Caco-2 (cell line): ENCODE measurements around the gene ACE. TPM values are rescaled to one million over a fixed set of nuclear protein-coding genes. Genes with fewer than 3 reads are reported as not detected.

Source experiments
- Bru-seq: library from RNA; stranded (reverse); fragments of 400-500 nt; gene quantifications from one replicate; lab custom pipeline; 2021; lab: Mats Ljungman, UMichigan
- BruChase-seq, 2 experiments: library from RNA; stranded (reverse); fragments of 400-500 nt; gene quantifications; one replicate each; lab custom pipeline; 2021; lab: Mats Ljungman, UMichigan
- BruUV-seq: library from RNA; stranded (reverse); fragments of 400-500 nt; replicated peaks from 2 replicates; lab custom pipeline; 2021; lab: Mats Ljungman, UMichigan
- CTCF ChIA-PET: fragments of 300-600 bp; sonication (Branson Sonifier 250); formaldehyde crosslinking; loops from one replicate; lab custom pipeline; 2022; ENCODE audit warnings: antibody characterized with exemption; lab: Charles Lee
- POLR2A ChIA-PET: fragments of 300-600 bp; sonication (Branson Sonifier 250); formaldehyde crosslinking; loops from one replicate; lab custom pipeline; 2022; ENCODE audit warnings: antibody characterized with exemption; lab: Charles Lee
- DNase-seq, 2 experiments: peaks; one replicate each; pipeline versions ENCODE4 v3.0.0 to v3.0.0-alpha.2; 2020 to 2022
- H3K27me3 ChIP-seq: replicated peaks from 2 replicates; pipeline ENCODE4 v1.6.0; 2011; ENCODE audit warnings: low read length; ENCODE audit not compliant: control insufficient read depth, insufficient read depth
- H3K36me3 ChIP-seq: 2 replicates; pipeline ENCODE4 v1.5.1; 2011; ENCODE audit warnings: low read length; ENCODE audit not compliant: control insufficient read depth, insufficient read depth
- H3K4me1 ChIP-seq: fragments of 250-450 bp; sonication (Bioruptor Pico); 2 replicates; pipeline ENCODE4 v1.5.1; 2020; ENCODE audit warnings: mild to moderate bottlenecking
- H3K4me3 ChIP-seq: 2 replicates; pipeline ENCODE4 v1.5.1; 2011; ENCODE audit warnings: low read depth, mild to moderate bottlenecking, control low read depth, low read length
- H3K9me3 ChIP-seq: fragments of 250-450 bp; sonication (Bioruptor Pico); 2 replicates; pipeline ENCODE4 v1.5.1; 2020; ENCODE audit warnings: mild to moderate bottlenecking, moderate library complexity
- H3K27ac Mint-ChIP-seq: one replicate; pipeline ENCODE4 v1.8.0; 2022; ENCODE audit warnings: mixed read lengths; ENCODE audit not compliant: unreplicated experiment
- H3K27me3 Mint-ChIP-seq: one replicate; pipeline ENCODE4 v1.8.0; 2022; ENCODE audit warnings: mixed read lengths; ENCODE audit not compliant: insufficient read depth, unreplicated experiment
- H3K36me3 Mint-ChIP-seq: one replicate; pipeline ENCODE4 v1.8.0; 2022; ENCODE audit warnings: mild to moderate bottlenecking, mixed read lengths; ENCODE audit not compliant: insufficient read depth, unreplicated experiment
- H3K4me1 Mint-ChIP-seq: one replicate; pipeline ENCODE4 v1.8.0; 2022; ENCODE audit warnings: low read depth, mixed read lengths; ENCODE audit not compliant: unreplicated experiment
- H3K4me3 Mint-ChIP-seq: one replicate; pipeline ENCODE4 v1.8.0; 2022; ENCODE audit warnings: mild to moderate bottlenecking, moderate library complexity, mixed read lengths; ENCODE audit not compliant: unreplicated experiment
- H3K9me3 Mint-ChIP-seq: one replicate; pipeline ENCODE4 v1.8.0; 2022; ENCODE audit warnings: mixed read lengths; ENCODE audit not compliant: unreplicated experiment
- CTCF ChIP-seq, 2 experiments: fragments of 200-600 bp in 1 of 2; IDR thresholded peaks; 1 replicate in 1 of 2; 2 replicates in 1 of 2; pipeline versions ENCODE4 v1.5.1 to v1.8.0; 2011 to 2022; ENCODE audit warnings: antibody characterized with exemption in 1 of 2, control low read depth in 1 of 2, inconsistent platforms in 1 of 2, low read depth in 1 of 2, low read length in 1 of 2, mild to moderate bottlenecking in 1 of 2, moderate library complexity in 1 of 2; ENCODE audit not compliant: insufficient read depth in 1 of 2, severe bottlenecking in 1 of 2, unreplicated experiment in 1 of 2
- intact Hi-C: fragments of 100-400 bp; cut with micrococcal nuclease; formaldehyde crosslinking; loops from one replicate; pipeline ENCODE4 v1.10.0; 2022; ENCODE audit not compliant: unreplicated experiment
- long read RNA-seq: library from polyadenylated mRNA; stranded (forward); transcript quantifications from one replicate; pipeline ENCODE4 v2.0.0, GENCODE V29; 2022
- total RNA-seq: library from RNA; stranded (reverse); gene quantifications from 2 replicates; pipeline ENCODE4 v1.2.3, GENCODE V29; 2022

ACE gene
- total RNA-seq (1.7 and 3.4 TPM in 2 replicates), Bru-seq, nascent RNA (percentile 31 among the genes with signal in this experiment), BruChase-seq, experiment 1, labeled RNA remaining after a 2-hour chase (percentile 28 among the genes with signal in this experiment), BruChase-seq, experiment 2, labeled RNA remaining after a 6-hour chase (percentile 27 among the genes with signal in this experiment)
- long read RNA-seq, full-length matches to known transcripts, result 1 of 1 reads
- long read RNA-seq, partial matches to known transcripts, result 0 of 1 reads
- long read RNA-seq, other reads (novel, unspliced or antisense), result 0 of 1 reads

- H3K9me3 Mint-ChIP-seq, result no peaks in the 10 kb centered on the region
- H3K4me1 ChIP-seq, result peaks cover 13% of the 10 kb centered on the region
- no peak for TF ChIP-seq CTCF (IDR thresholded peaks at IDR 0.05; ENCODE audit: insufficient read depth in 1 of 2, low read depth in 1 of 2, low read length in 1 of 2, severe bottlenecking in 1 of 2, unreplicated experiment in 1 of 2)
- peak within 1 kb of the TSS; percentile 98 for H3K4me3 Mint-ChIP-seq
- intact Hi-C loops, result loop anchor here (1.0 kb wide), 1 partner anchor 31 kb away; the partner anchor contains the start of gene CYB561
- no peaks in the 10 kb centered on the region for H3K27me3 ChIP-seq
- ChIA-PET POLR2A (no interaction called here), CTCF (interaction anchor here (0.6 to 6.0 kb wide), 8 partner anchors 10 to 830 kb away, joined by 3 to 107 read pairs (median 4); partner anchors contain the start of gene CYB561)
- H3K4me3 ChIP-seq, result peak within 1 kb of the TSS; percentile 67
- H3K4me1 Mint-ChIP-seq, result peaks cover 10% of the 10 kb centered on the region
- DNase-seq, result peak; percentile 60 to 71
- no peaks in the 10 kb centered on the region for H3K36me3 Mint-ChIP-seq
- no TSS peak for BruUV-seq
- H3K9me3 ChIP-seq, result no peaks in the 10 kb centered on the region
- peaks cover 9% of the 10 kb centered on the region for H3K27me3 Mint-ChIP-seq
- H3K27ac Mint-ChIP-seq, result peak within 1 kb of the TSS; percentile 76
- no peaks in the 10 kb centered on the region for H3K36me3 ChIP-seq
Measured at GRCh38 chr17:63476854-63477479, at the start of gene ACE. ACE (plus strand) TSS chr17:63477061; CDS start chr17:63477095, 34 bp downstream.

- Mint-ChIP-seq H3K4me3 (no peak overlapping the region), H3K27me3 (no peaks in the 10 kb centered on the region), H3K4me1 (peaks cover 21% of the 10 kb centered on the region), H3K9me3 (no peaks in the 10 kb centered on the region), H3K36me3 (no peaks in the 10 kb centered on the region), H3K27ac (no peak overlapping the region)
- Histone ChIP-seq H3K36me3 (0 out of 2 replicates have a peak, but pooled peaks cover 1% of the 10 kb centered on the region), H3K9me3 (no peaks in the 10 kb centered on the region), H3K4me3 (no peak overlapping the region), H3K4me1 (peaks cover 15% of the 10 kb centered on the region), H3K27me3 (no peaks in the 10 kb centered on the region)
- CTCF ChIA-PET, result interaction anchor here (0.7 to 1.7 kb wide), 2 partner anchors 182 to 253 kb away, joined by 3 read pairs; no protein-coding TSS in a partner anchor
- BruUV-seq, result no TSS peak
- POLR2A ChIA-PET, result no interaction called here
- peak in 1 of 2 experiments; percentile 8 for DNase-seq
- intact Hi-C loops, result loop anchor here (10.0 kb wide), 1 partner anchor 265 kb away; no protein-coding TSS in a partner anchor
- TF ChIP-seq CTCF (IDR thresholded peaks at IDR 0.05; ENCODE audit: insufficient read depth in 1 of 2, low read depth in 1 of 2, low read length in 1 of 2, severe bottlenecking in 1 of 2, unreplicated experiment in 1 of 2), result no peak
Measured at GRCh38 chr17:63429766-63430165, 47.1 kb upstream of the ACE start.

GRCh38 chr17:63430223-63430622, 46.6 kb upstream of the ACE start:
- H3K36me3 Mint-ChIP-seq, result no peaks in the 10 kb centered on the region
- H3K9me3 ChIP-seq, result no peaks in the 10 kb centered on the region
- H3K4me1 Mint-ChIP-seq, result peaks cover 21% of the 10 kb centered on the region
- no peak overlapping the region for H3K4me3 Mint-ChIP-seq
- TF ChIP-seq CTCF (IDR thresholded peaks at IDR 0.05; ENCODE audit: insufficient read depth in 1 of 2, low read depth in 1 of 2, low read length in 1 of 2, severe bottlenecking in 1 of 2, unreplicated experiment in 1 of 2), result no peak
- H3K27me3 ChIP-seq, result no peaks in the 10 kb centered on the region
- H3K4me3 ChIP-seq, result no peak overlapping the region
- no TSS peak for BruUV-seq
- peak in 1 of 2 experiments; percentile 22 for DNase-seq
- H3K4me1 ChIP-seq, result peaks cover 15% of the 10 kb centered on the region
- POLR2A ChIA-PET, result no interaction called here
- H3K27ac Mint-ChIP-seq, result no peak overlapping the region
- H3K27me3 Mint-ChIP-seq, result no peaks in the 10 kb centered on the region
- intact Hi-C loops, result no loop called here
- H3K36me3 ChIP-seq, result peaks cover 1% of the 10 kb centered on the region; the same call in 1 of the 2 replicates
- H3K9me3 Mint-ChIP-seq, result no peaks in the 10 kb centered on the region
- CTCF ChIA-PET, result interaction anchor here (0.7 kb wide), 1 partner anchor 252 kb away, joined by 3 read pairs; no protein-coding TSS in a partner anchor
